Neutrophil (primary cell): Measurements from ENCODE around the gene GADL1.

Source experiments
- H3K27ac ChIP-seq: fragments of 200-600 bp; sonication (generic); 2 replicates; pipeline ENCODE4 v1.5.1; 2016; ENCODE audit warnings: mild to moderate bottlenecking, moderate library complexity
- H3K27me3 ChIP-seq: fragments of 200-600 bp; sonication (generic); 2 replicates; pipeline ENCODE4 v1.6.0; 2016; ENCODE audit warnings: mild to moderate bottlenecking
- H3K36me3 ChIP-seq: fragments of 200-600 bp; sonication (generic); 2 replicates; pipeline ENCODE4 v1.5.1; 2017
- H3K4me1 ChIP-seq, 2 experiments: fragments of 200-600 bp in 1 of 2; sonication (generic) in 1 of 2; 1 replicate in 1 of 2; 2 replicates in 1 of 2; pipeline versions ENCODE4 v1.5.1 to v1.6.1; 2013 to 2016; ENCODE audit warnings: low read depth in 1 of 2, low read length in 1 of 2, mild to moderate bottlenecking in 1 of 2, moderate library complexity in 1 of 2; ENCODE audit not compliant: control insufficient read depth in 1 of 2, insufficient read depth in 1 of 2
- H3K4me3 ChIP-seq, 2 experiments: fragments of 200-600 bp in 1 of 2; sonication (generic) in 1 of 2; 1 replicate in 1 of 2; 2 replicates in 1 of 2; pipeline ENCODE4 v1.5.1; 2013 to 2016; ENCODE audit warnings: low read depth in 1 of 2, low read length in 1 of 2, mild to moderate bottlenecking in 1 of 2, moderate library complexity in 1 of 2
- H3K9me3 ChIP-seq: fragments of 200-600 bp; sonication (generic); 2 replicates; pipeline ENCODE4 v1.5.1; 2016
- TF ChIP-seq, protein P1 (sequence below): fragments of 200-600 bp; sonication (generic); IDR thresholded peaks from 2 replicates; pipeline ENCODE4 v1.5.1; 2016; ENCODE audit warnings: antibody characterized with exemption

Gene GADL1

DNA sequence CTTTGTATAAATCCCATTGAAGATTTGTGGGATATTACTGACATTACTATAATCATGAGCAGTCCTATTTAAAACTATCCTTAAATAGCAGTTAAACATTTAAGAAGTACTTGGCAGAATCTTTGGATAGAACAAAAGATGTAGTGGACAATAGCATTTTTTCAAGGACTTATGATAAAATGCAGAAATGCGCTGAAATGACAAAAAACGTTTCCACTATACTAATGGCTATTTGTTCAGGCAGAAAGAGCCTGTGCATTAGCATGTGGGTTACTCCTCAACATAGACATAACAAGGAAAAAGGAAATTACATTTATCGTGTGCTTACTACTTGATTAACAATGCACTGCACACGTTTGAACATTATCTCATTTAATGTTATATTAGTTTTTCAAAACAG is 80.7 kb downstream of the GADL1 start:
- Histone ChIP-seq H3K27me3 (no peaks in the 10 kb centered on the region), H3K4me1 (no peaks in the 10 kb centered on the region), H3K9me3 (no peaks in the 10 kb centered on the region), H3K36me3 (no peaks in the 10 kb centered on the region), H3K27ac (no peak overlapping the region), H3K4me3 (no peak overlapping the region)
- TF ChIP-seq, protein P1, sequence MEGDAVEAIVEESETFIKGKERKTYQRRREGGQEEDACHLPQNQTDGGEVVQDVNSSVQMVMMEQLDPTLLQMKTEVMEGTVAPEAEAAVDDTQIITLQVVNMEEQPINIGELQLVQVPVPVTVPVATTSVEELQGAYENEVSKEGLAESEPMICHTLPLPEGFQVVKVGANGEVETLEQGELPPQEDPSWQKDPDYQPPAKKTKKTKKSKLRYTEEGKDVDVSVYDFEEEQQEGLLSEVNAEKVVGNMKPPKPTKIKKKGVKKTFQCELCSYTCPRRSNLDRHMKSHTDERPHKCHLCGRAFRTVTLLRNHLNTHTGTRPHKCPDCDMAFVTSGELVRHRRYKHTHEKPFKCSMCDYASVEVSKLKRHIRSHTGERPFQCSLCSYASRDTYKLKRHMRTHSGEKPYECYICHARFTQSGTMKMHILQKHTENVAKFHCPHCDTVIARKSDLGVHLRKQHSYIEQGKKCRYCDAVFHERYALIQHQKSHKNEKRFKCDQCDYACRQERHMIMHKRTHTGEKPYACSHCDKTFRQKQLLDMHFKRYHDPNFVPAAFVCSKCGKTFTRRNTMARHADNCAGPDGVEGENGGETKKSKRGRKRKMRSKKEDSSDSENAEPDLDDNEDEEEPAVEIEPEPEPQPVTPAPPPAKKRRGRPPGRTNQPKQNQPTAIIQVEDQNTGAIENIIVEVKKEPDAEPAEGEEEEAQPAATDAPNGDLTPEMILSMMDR = no peak

DNA sequence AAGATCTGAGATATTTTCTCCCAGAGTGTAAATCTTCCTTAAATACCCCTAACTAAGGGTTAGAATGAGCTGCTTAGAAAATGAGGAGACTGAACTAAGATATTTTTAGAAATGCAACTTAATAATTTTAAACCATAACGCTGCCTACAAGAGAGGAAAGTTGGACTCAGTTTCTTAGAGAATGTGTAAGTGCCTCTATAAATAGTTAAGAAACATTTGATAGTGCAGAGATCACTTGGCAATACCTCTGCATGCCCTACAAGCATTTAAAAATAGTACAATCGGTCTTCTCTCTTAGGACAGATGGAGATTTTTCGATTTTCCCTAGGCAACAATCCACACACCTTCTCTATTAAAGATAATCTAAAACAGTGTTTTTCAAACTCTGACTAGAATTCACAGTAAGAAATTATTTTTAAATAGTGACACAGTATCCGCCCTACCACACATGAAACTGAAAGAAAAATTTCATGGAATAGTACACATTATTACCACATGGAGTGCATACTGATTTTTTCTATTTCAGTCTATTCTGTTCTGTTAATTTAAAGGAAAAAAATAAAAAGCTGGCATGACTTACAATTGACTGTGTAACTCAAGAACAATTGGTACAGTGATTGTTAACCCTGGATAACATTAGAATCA is 83.2 kb downstream of the GADL1 start:
- TF ChIP-seq, protein P1 = no peak
- Histone ChIP-seq H3K27ac (no peak overlapping the region), H3K36me3 (no peaks in the 10 kb centered on the region), H3K27me3 (no peaks in the 10 kb centered on the region), H3K9me3 (no peaks in the 10 kb centered on the region), H3K4me1 (no peaks in the 10 kb centered on the region), H3K4me3 (no peak overlapping the region)

DNA sequence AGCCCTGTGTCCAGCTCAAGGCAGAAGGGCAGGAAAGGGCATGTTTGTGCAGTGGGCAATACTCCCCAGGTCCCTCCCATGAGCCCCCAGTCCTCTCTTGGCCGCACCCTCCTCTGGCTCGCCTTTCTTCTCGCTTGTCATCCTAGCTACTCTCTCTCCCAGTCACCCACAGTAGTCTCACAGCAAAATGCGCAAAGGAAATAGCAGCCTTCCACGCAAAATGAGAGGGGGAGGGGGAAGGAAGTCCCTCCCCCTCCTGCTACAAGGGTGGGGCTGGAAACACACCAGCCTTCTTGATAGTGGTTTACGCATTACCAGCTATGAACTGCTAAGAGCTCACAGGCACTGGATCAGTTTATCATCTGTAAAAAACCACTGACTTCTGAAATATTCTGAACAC is 83.8 kb downstream of the GADL1 start:
- no peak overlapping the region for H3K4me3 ChIP-seq
- no peaks in the 10 kb centered on the region for H3K36me3 ChIP-seq
- no peaks in the 10 kb centered on the region for H3K27me3 ChIP-seq
- no peaks in the 10 kb centered on the region for H3K9me3 ChIP-seq
- TF ChIP-seq, protein P1 = no peak
- no peaks in the 10 kb centered on the region for H3K4me1 ChIP-seq
- H3K27ac ChIP-seq = no peak overlapping the region

DNA sequence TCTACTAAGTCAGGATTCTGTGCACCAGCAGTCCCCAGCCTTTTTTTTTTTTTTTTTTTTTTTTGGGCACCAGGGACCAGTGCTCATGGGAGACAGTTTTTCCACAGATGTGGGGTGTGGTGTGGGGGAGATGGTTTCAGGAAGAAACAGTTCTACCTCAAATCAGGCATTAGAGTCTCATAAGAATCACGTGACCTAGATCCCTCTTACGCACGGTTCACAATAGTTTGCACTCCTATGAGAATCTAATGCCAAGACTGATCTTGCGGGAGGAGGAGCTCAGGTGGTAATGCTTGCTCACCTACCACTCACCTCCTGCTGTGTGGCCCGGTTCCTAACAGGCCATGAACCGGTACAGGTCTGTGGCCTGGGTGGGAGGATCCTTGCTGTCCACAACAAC is 88.8 kb downstream of the GADL1 start:
- Histone ChIP-seq H3K36me3 (no peaks in the 10 kb centered on the region), H3K9me3 (no peaks in the 10 kb centered on the region), H3K4me3 (no peak overlapping the region), H3K27me3 (no peaks in the 10 kb centered on the region), H3K4me1 (no peaks in the 10 kb centered on the region), H3K27ac (no peak overlapping the region)
- TF ChIP-seq, protein P1 = no peak

DNA sequence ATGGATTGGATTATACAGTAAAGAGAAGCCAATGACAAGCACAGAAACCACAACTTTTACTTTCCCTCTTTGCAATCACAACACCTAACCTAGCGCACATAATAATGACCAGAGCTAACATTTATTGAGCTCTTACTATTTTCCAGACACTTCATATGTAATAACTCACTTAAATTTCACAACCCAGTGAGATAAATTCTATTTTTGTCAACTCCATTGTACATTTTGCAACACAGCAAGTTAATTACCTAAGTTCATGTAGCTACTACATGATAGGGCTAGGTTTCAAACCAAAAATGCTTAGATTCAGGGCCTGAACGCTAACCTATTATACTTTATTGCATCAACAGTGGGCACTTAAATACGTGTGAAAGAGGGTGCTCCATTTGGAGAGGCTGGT is 89.5 kb downstream of the GADL1 start:
- no peak overlapping the region for H3K27ac ChIP-seq
- TF ChIP-seq, protein P1 = no peak
- no peaks in the 10 kb centered on the region for H3K9me3 ChIP-seq
- no peaks in the 10 kb centered on the region for H3K27me3 ChIP-seq
- H3K4me1 ChIP-seq = no peaks in the 10 kb centered on the region
- H3K36me3 ChIP-seq = no peaks in the 10 kb centered on the region
- H3K4me3 ChIP-seq = no peak overlapping the region
